ENCODE results near the gene L3MBTL4.

DNA sequence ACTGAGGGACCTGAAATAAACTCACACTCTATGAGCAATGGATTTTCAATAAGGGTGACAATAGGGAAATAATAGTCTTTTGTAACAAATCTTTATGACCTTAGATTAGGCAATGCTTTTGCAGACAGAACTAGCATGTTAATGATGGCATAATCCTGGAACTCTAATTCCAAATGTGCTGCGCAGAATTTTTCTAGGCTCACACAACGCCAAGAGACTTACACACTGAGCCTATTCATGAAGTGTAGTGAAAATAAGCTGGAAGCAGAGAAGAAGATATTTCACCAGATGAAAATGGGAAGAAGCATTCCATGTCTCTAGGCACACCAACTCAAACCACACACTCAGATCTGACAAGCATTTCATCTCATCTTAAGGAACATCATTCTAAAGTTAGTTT, 178.5 kb downstream of the L3MBTL4 start:
- TF ChIP-seq, protein P1, sequence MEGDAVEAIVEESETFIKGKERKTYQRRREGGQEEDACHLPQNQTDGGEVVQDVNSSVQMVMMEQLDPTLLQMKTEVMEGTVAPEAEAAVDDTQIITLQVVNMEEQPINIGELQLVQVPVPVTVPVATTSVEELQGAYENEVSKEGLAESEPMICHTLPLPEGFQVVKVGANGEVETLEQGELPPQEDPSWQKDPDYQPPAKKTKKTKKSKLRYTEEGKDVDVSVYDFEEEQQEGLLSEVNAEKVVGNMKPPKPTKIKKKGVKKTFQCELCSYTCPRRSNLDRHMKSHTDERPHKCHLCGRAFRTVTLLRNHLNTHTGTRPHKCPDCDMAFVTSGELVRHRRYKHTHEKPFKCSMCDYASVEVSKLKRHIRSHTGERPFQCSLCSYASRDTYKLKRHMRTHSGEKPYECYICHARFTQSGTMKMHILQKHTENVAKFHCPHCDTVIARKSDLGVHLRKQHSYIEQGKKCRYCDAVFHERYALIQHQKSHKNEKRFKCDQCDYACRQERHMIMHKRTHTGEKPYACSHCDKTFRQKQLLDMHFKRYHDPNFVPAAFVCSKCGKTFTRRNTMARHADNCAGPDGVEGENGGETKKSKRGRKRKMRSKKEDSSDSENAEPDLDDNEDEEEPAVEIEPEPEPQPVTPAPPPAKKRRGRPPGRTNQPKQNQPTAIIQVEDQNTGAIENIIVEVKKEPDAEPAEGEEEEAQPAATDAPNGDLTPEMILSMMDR (IDR thresholded peaks at IDR 0.05 in 4 of 5, conservative IDR thresholded peaks at IDR 0.05 in 1 of 5), result no peak
- TF ChIP-seq POLR2A (IDR thresholded peaks at IDR 0.05), result no peak

Data from gastrocnemius medialis (tissue), 4 donors.